GM18870 (cell line): ENCODE measurements around the gene AGPAT2.

Source experiments
- ATAC-seq: cut with Tn5 transposase; IDR thresholded peaks from one replicate; pipeline ENCODE4 v1.9.1; 2021; ENCODE audit warnings: moderate library complexity; ENCODE audit not compliant: unreplicated experiment

Gene AGPAT2

DNA sequence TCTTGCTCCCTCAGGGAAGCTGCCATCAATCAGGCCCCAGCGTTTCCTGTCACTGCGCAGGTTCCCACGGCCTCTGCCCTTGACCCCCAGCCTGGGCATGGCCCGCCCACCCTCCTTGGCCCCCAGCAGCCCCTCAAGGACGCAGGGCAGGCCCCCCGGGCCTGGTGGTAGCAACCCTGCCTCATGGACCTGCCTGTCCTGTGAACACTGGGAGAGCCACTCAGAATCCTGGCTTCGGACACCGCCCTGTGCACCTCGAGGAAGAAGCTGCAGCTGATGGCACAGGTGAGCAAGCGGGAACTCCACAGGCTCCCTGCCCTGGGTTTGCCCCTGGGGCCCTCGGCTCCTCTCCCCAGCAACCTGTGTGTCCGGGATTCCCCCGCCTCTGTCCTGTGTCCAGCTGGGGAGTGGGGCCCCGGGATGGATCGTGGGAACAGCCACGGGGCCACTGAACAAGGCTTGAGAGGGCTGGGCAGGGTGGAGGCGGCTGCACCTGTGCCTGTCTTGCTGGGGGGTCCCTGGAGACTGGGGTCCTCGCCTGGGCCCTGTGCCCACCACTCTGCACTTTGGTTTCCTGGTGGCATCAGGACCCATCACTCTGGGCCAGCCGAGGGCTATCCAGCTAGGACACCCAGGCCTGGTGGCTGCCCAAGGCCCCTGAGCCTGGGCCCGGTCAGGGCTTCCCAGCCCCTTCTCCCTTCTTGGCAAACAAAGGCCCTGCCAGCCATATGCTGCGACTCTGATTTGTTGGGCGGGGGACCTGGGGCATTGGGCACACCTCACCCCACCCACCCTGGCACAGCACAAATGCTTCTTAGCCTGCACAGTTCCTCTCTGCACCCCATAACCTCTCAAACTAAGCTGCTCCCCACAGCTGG, 58.0 kb downstream of the AGPAT2 start:
- ATAC-seq, result no peak

DNA sequence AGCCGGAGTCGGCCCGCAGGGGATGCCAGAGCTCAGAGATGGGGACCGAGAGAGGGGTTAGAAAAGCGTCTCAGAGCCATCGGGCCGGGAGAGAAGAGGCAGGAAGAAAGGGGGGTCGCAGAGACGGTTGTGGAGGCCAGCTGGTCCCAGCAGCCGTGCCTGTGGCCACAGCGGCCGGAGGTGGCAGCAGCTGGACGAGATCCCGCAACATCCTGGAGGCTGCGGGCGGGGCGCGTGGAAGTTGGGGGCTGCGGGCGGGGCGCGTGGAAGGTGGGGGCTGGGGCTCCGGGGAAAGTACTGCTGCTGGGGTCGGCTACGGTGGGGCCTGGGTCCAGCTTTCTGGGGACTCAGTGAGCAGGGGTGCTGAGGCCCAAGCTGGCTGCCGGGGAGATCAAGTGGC, 59.0 kb downstream of the AGPAT2 start:
- no peak for ATAC-seq

DNA sequence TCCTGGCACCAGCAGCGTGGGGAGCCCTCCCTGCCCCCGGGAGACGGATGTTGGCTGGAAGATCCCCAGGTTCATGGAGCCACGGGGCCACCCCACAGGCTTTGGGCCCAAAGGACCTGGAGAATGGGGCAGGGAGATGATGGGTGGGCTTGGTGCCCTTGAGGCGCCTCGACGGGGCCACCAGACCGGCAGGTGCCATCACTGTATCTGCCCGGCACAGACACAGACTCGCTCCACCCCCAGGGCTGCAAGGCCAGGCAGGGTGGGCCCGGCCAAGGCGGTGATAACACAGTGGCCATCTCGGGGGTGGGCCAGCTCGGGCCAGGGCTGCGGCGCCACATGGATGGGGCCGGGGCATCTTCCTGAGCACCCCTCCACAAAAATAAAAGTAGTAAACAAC, 59.6 kb downstream of the AGPAT2 start:
- ATAC-seq, result no peak

DNA sequence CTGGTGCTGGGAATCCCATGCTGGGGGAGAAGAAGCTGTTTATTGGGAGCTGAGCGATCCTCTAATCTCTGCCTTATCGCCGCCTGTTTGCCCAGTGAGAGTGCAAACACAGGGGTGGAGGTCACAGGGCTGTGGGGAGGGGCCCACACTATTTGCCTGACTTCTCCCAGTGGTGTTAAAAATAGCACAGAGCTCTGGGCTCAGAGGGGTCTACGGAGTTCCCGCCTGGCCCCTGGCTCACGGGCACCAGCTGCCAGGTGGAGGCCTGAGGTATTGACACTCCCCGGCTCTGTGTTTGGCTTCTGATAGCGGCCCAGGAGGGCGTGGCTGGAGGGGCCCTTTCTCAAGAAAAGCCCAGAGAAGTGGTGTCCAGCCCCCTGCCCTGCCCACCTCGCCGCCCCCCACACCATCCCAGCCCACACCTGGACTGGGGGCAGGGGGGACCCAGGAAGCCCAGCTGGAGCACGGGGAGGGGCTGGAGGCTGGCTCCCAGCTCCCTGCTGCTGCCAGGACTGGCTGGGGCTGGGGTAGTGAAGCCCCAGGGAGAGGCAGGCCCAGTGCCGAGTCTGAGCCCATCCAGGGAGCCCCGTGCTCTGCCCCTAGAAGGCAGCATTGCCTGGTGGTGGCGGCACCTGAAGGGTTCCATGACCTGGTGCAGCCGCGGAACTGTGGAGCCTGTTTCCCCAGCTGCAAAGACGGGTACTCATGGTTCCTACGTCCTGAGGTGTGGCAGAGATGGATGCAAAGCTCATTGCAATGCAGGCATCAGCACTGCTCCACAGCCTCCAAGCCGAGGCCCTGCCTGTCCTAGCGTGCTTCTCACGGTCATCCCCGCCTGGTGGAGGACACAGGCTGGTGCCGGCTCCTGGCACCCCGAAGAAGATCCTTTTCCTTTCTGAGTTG, 60.3 kb downstream of the AGPAT2 start:
- ATAC-seq, result no peak

DNA sequence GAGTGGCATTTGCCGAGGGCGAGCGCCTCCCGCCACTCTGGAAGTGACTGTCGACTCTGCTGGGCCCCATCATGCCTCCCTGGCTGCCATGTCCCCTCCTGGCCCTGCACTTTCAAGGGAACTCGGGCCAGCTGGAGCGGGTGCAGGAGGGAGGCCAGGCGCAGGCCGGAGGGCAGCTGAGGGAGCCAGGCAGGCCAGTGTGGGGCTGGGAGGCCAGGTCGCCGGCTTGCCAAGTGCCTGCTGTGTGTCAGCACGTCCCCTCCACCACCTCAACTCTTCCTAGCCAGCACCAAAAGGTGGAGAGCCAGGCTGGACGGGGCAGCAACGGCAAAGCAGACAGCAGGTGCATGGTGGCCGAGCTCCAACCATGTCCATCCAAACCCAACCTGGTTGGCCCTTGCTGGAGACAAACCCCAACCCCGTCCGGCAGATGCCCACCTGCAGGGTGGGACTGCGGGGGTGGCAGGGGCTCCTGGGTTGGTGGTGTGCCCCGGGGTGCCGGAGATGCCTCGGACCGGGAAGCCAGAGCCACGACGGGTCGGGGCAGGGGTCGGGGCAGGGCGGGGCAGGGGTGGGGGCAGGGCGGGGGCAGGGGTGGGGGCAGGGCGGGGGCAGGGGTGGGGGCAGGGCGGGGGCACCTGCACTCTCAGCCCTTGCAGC, 61.1 kb downstream of the AGPAT2 start:
- no peak for ATAC-seq

DNA sequence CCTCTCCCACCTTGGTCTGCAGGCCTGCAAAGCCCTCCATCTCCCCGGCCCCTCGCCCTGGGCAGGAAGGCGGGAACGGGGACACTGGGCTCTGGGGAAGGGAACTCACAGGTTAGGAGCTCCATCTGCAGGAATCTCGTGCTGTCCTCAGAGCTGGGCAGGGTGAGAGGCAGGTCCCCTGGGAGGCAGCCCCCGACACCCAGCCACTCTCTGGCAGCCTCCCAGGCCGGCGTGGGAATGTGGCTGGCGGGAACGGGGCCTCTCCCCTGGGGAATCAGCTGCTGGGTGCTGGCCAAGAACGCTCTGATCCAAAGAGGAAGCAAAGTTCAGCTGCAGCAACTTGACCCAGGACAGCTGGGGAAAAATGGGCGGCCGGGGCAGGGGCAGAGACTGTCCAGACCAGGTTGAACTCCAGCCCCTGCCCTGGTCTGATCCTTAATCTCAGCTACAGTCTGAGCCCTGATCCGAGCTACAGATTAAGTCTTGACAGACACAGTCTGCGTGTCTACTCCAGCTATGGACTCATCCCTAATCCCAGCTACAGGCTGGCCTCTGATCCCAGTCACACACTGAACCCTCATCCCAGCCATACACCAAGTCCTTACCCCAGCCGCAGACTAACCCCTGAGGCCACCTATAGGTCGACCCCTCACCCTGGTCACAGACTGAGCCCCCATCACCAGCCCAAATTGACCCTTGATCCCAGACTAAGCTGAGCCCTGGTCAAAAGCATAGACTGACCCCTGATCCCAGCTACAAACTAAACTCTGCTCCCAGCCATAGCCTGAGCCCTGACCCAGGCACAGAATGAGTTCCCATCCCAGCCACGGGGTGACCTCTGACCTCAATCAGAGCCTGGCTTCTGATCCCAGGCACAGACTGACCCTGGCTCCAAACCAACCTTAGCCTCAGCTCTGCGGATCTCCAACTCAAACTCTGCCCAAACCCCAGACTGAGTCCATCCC, 61.9 kb downstream of the AGPAT2 start:
- no peak for ATAC-seq

DNA sequence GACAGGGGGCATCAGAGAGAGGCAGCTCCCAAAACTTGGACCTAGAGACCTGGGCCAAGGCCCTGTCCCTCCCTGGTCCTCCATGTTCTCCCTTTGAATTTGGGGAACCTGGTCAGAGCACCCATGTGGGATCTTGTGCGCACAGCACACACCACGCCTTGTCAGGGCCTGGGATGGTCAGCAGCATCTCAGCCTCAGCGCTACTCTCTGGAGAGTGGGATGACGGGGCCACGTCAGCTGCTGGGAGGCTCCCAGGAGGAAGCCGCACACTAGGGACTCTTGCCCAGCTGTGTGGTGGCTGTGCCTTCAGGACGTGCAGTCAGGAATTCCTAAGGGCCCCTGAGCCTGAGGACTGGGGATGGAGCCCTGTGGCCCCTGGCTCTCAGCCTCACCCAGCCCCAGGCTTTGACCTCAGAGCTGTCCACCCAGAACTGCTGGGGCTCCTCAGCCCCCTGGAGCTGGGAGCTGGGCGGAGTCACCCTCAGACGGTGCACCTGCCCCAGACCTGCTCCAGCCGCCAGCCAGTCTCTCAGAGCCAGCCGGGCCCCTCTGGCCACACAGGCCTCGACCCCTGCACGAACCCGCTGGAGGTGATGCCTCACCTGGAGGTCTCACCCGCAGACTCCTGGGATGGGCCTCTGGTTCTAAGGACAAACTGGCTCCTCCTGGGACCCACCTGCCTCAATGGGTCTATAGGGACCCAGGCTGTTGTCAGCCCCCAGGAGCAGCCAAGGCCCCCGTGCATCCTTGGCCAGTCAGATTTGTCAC, 62.9 kb downstream of the AGPAT2 start:
- no peak for ATAC-seq

DNA sequence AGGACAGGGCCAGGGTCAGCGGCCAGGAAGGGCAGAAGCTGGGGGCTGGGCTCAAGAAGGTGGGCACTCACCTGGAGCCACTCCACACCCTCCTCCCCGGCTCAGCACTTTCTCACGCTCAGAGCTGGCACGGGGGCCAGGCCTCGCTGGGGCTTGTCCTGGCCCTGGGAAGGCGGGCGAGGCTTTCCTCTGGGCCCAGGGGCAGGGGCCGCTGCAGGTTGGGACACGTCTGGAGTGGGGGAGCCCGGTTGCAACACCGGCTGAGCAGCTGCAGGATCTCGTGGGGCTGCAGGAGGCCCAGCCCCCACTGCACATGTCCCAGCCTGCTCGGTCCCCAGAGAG, 63.4 kb downstream of the AGPAT2 start:
- no peak for ATAC-seq
